Caco-2 (cell line): ENCODE data around the gene OSBPL5. TPM values are rescaled to one million over a fixed set of nuclear protein-coding genes. Genes with fewer than 3 reads are reported as not detected.

Source experiments
- BruUV-seq: library from RNA; stranded (reverse); fragments of 400-500 nt; replicated peaks from 2 replicates; lab custom pipeline; 2021; lab: Mats Ljungman, UMichigan
- CTCF ChIA-PET: fragments of 300-600 bp; sonication (Branson Sonifier 250); formaldehyde crosslinking; loops from one replicate; lab custom pipeline; 2022; ENCODE audit warnings: antibody characterized with exemption; lab: Charles Lee
- POLR2A ChIA-PET: fragments of 300-600 bp; sonication (Branson Sonifier 250); formaldehyde crosslinking; loops from one replicate; lab custom pipeline; 2022; ENCODE audit warnings: antibody characterized with exemption; lab: Charles Lee
- DNase-seq, 2 experiments: peaks; one replicate each; pipeline versions ENCODE4 v3.0.0 to v3.0.0-alpha.2; 2020 to 2022
- H3K27me3 ChIP-seq: replicated peaks from 2 replicates; pipeline ENCODE4 v1.6.0; 2011; ENCODE audit warnings: low read length; ENCODE audit not compliant: control insufficient read depth, insufficient read depth
- H3K36me3 ChIP-seq: 2 replicates; pipeline ENCODE4 v1.5.1; 2011; ENCODE audit warnings: low read length; ENCODE audit not compliant: control insufficient read depth, insufficient read depth
- H3K4me1 ChIP-seq: fragments of 250-450 bp; sonication (Bioruptor Pico); 2 replicates; pipeline ENCODE4 v1.5.1; 2020; ENCODE audit warnings: mild to moderate bottlenecking
- H3K4me3 ChIP-seq: 2 replicates; pipeline ENCODE4 v1.5.1; 2011; ENCODE audit warnings: low read depth, mild to moderate bottlenecking, control low read depth, low read length
- H3K9me3 ChIP-seq: fragments of 250-450 bp; sonication (Bioruptor Pico); 2 replicates; pipeline ENCODE4 v1.5.1; 2020; ENCODE audit warnings: mild to moderate bottlenecking, moderate library complexity
- H3K27ac Mint-ChIP-seq: one replicate; pipeline ENCODE4 v1.8.0; 2022; ENCODE audit warnings: mixed read lengths; ENCODE audit not compliant: unreplicated experiment
- H3K27me3 Mint-ChIP-seq: one replicate; pipeline ENCODE4 v1.8.0; 2022; ENCODE audit warnings: mixed read lengths; ENCODE audit not compliant: insufficient read depth, unreplicated experiment
- H3K36me3 Mint-ChIP-seq: one replicate; pipeline ENCODE4 v1.8.0; 2022; ENCODE audit warnings: mild to moderate bottlenecking, mixed read lengths; ENCODE audit not compliant: insufficient read depth, unreplicated experiment
- H3K4me1 Mint-ChIP-seq: one replicate; pipeline ENCODE4 v1.8.0; 2022; ENCODE audit warnings: low read depth, mixed read lengths; ENCODE audit not compliant: unreplicated experiment
- H3K4me3 Mint-ChIP-seq: one replicate; pipeline ENCODE4 v1.8.0; 2022; ENCODE audit warnings: mild to moderate bottlenecking, moderate library complexity, mixed read lengths; ENCODE audit not compliant: unreplicated experiment
- H3K9me3 Mint-ChIP-seq: one replicate; pipeline ENCODE4 v1.8.0; 2022; ENCODE audit warnings: mixed read lengths; ENCODE audit not compliant: unreplicated experiment
- intact Hi-C: fragments of 100-400 bp; cut with micrococcal nuclease; formaldehyde crosslinking; loops from one replicate; pipeline ENCODE4 v1.10.0; 2022; ENCODE audit not compliant: unreplicated experiment
- total RNA-seq: library from RNA; stranded (reverse); gene quantifications from 2 replicates; pipeline ENCODE4 v1.2.3, GENCODE V29; 2022
- TF ChIP-seq, protein P1 (sequence below), 2 experiments: fragments of 200-600 bp in 1 of 2; IDR thresholded peaks; 1 replicate in 1 of 2; 2 replicates in 1 of 2; pipeline versions ENCODE4 v1.5.1 to v1.8.0; 2011 to 2022; ENCODE audit warnings: antibody characterized with exemption in 1 of 2, control low read depth in 1 of 2, inconsistent platforms in 1 of 2, low read depth in 1 of 2, low read length in 1 of 2, mild to moderate bottlenecking in 1 of 2, moderate library complexity in 1 of 2; ENCODE audit not compliant: insufficient read depth in 1 of 2, severe bottlenecking in 1 of 2, unreplicated experiment in 1 of 2

The OSBPL5 gene
- total RNA-seq, 1 experiment from 2014 or later, result 4.9 TPM

DNA sequence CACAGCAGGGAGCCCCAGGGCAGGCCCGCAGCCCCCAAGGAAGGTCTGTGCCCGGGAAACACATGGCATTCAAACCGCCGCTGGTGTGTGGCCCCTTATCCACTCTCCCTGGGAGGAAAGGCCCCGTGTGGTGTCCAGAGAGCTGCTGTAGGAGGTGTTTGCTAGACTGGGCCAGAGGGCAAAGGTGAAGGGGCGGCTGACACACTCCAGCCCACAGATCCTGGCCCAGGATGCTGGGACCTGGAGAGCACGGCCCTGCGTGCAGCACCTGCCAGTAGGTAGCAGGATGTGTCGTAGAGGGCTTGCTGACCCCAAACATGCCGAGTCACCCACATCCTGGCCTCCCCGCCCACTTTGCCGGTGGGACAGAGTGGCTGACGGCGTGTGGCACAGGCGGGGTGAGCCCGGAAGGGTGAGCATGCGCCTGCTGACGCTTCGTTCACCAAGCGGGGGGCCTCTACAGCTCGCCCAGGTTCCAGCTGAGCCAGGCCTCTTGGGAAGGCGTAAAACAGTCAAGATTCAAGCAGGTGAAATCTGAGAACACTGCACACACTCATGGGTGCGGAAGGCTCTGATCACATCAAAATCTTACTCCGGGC lies 11.0 kb downstream of the OSBPL5 start:
- ChIA-PET CTCF (no interaction called here), POLR2A (no interaction called here)
- no peaks in the 10 kb centered on the region for H3K9me3 ChIP-seq
- no peak overlapping the region for H3K4me3 ChIP-seq
- no peak overlapping the region for H3K4me3 Mint-ChIP-seq
- H3K4me1 Mint-ChIP-seq, result peaks cover 6% of the 10 kb centered on the region
- H3K4me1 ChIP-seq, result peaks cover 10% of the 10 kb centered on the region
- no peaks in the 10 kb centered on the region for H3K9me3 Mint-ChIP-seq
- H3K36me3 ChIP-seq, result no peaks in the 10 kb centered on the region
- H3K27ac Mint-ChIP-seq, result no peak overlapping the region
- TF ChIP-seq, protein P1, sequence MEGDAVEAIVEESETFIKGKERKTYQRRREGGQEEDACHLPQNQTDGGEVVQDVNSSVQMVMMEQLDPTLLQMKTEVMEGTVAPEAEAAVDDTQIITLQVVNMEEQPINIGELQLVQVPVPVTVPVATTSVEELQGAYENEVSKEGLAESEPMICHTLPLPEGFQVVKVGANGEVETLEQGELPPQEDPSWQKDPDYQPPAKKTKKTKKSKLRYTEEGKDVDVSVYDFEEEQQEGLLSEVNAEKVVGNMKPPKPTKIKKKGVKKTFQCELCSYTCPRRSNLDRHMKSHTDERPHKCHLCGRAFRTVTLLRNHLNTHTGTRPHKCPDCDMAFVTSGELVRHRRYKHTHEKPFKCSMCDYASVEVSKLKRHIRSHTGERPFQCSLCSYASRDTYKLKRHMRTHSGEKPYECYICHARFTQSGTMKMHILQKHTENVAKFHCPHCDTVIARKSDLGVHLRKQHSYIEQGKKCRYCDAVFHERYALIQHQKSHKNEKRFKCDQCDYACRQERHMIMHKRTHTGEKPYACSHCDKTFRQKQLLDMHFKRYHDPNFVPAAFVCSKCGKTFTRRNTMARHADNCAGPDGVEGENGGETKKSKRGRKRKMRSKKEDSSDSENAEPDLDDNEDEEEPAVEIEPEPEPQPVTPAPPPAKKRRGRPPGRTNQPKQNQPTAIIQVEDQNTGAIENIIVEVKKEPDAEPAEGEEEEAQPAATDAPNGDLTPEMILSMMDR (IDR thresholded peaks at IDR 0.05; ENCODE audit: insufficient read depth in 1 of 2, low read depth in 1 of 2, low read length in 1 of 2, severe bottlenecking in 1 of 2, unreplicated experiment in 1 of 2), result no peak
- H3K27me3 ChIP-seq, result no peaks in the 10 kb centered on the region
- peaks cover 8% of the 10 kb centered on the region for H3K27me3 Mint-ChIP-seq
- no peak for DNase-seq
- peaks cover 9% of the 10 kb centered on the region for H3K36me3 Mint-ChIP-seq
- intact Hi-C loops, result no loop called here
- no TSS peak for BruUV-seq

- Mint-ChIP-seq H3K9me3 (no peaks in the 10 kb centered on the region), H3K27ac (no peak overlapping the region), H3K27me3 (peaks cover 8% of the 10 kb centered on the region), H3K4me3 (no peak overlapping the region), H3K4me1 (peaks cover 12% of the 10 kb centered on the region), H3K36me3 (peaks cover 9% of the 10 kb centered on the region)
- H3K27me3 ChIP-seq, result no peaks in the 10 kb centered on the region
- no peaks in the 10 kb centered on the region for H3K9me3 ChIP-seq
- TF ChIP-seq, protein P1 (IDR thresholded peaks at IDR 0.05; ENCODE audit: insufficient read depth in 1 of 2, low read depth in 1 of 2, low read length in 1 of 2, severe bottlenecking in 1 of 2, unreplicated experiment in 1 of 2), result no peak
- ChIA-PET POLR2A (interaction anchor here (0.6 kb wide), 1 partner anchor 775 kb away, joined by 5 read pairs; no protein-coding TSS in a partner anchor), CTCF (no interaction called here)
- no peak overlapping the region for H3K4me3 ChIP-seq
- intact Hi-C loops, result no loop called here
- H3K4me1 ChIP-seq, result peaks cover 18% of the 10 kb centered on the region
- no peak for DNase-seq
- no TSS peak for BruUV-seq
- no peaks in the 10 kb centered on the region for H3K36me3 ChIP-seq
These were observed 11.7 kb downstream of the OSBPL5 start for GRCh38 chr11:3153291-3153861.

GRCh38 chr11:3152471-3153110 lies 12.5 kb downstream of the OSBPL5 start:
- intact Hi-C loops, result no loop called here
- CTCF ChIA-PET, result no interaction called here

More at GRCh38 chr11:3152471-3153110, 12.5 kb downstream of the OSBPL5 start:
- H3K4me3 Mint-ChIP-seq, result no peak overlapping the region
- peaks cover 6% of the 10 kb centered on the region for H3K36me3 Mint-ChIP-seq
- no peaks in the 10 kb centered on the region for H3K9me3 Mint-ChIP-seq
- no peak for DNase-seq
- Histone ChIP-seq H3K27me3 (no peaks in the 10 kb centered on the region), H3K4me3 (no peak overlapping the region), H3K4me1 (peaks cover 25% of the 10 kb centered on the region), H3K36me3 (no peaks in the 10 kb centered on the region), H3K9me3 (no peaks in the 10 kb centered on the region)
- H3K27me3 Mint-ChIP-seq, result peaks cover 8% of the 10 kb centered on the region
- no peak overlapping the region for H3K27ac Mint-ChIP-seq
- no TSS peak for BruUV-seq
- TF ChIP-seq, protein P1 (IDR thresholded peaks at IDR 0.05; ENCODE audit: insufficient read depth in 1 of 2, low read depth in 1 of 2, low read length in 1 of 2, severe bottlenecking in 1 of 2, unreplicated experiment in 1 of 2), result no peak
- peaks cover 17% of the 10 kb centered on the region for H3K4me1 Mint-ChIP-seq
- POLR2A ChIA-PET, result interaction anchor here (0.6 kb wide), 1 partner anchor 775 kb away, joined by 5 read pairs; no protein-coding TSS in a partner anchor
